Endodermal cell (in vitro differentiated cells): Measurements from ENCODE around the gene AEBP1. TPM values are rescaled to one million over a fixed set of nuclear protein-coding genes. Genes with fewer than 3 reads are reported as not detected.

Source experiments
- DNase-seq: peaks from one replicate; pipeline ENCODE4 v3.0.0-alpha.2; 2017
- H3K27ac ChIP-seq: 2 replicates; pipeline ENCODE4 v1.5.1; 2013; ENCODE audit warnings: mild to moderate bottlenecking, low read depth, low read length, moderate library complexity
- H3K27me3 ChIP-seq: 2 replicates; pipeline ENCODE4 v1.6.1; 2013; ENCODE audit warnings: mild to moderate bottlenecking, low read length, moderate library complexity; ENCODE audit not compliant: insufficient read depth, control insufficient read depth, poor library complexity, severe bottlenecking
- H3K36me3 ChIP-seq: 2 replicates; pipeline ENCODE4 v1.7.0; 2013; ENCODE audit warnings: mild to moderate bottlenecking, low read length, moderate library complexity; ENCODE audit not compliant: control insufficient read depth, insufficient read depth
- H3K4me1 ChIP-seq: one replicate; pipeline ENCODE4 v1.7.0; 2013; ENCODE audit warnings: low read length; ENCODE audit not compliant: control insufficient read depth, insufficient read depth
- H3K4me3 ChIP-seq: 2 replicates; pipeline ENCODE4 v1.5.1; 2013; ENCODE audit warnings: mild to moderate bottlenecking, low read length, moderate library complexity
- H3K9ac ChIP-seq: 2 replicates; pipeline ENCODE4 v1.6.1; 2013; ENCODE audit warnings: mild to moderate bottlenecking, low read length, moderate library complexity; ENCODE audit not compliant: poor library complexity, severe bottlenecking; ENCODE audit errors: extremely low read depth
- H3K9me3 ChIP-seq: 2 replicates; pipeline ENCODE4 v1.6.1; 2013; ENCODE audit warnings: mild to moderate bottlenecking, low read length, moderate library complexity; ENCODE audit not compliant: control insufficient read depth
- H3K27ac Mint-ChIP-seq: 2 replicates; pipeline ENCODE4 v1.8.0; 2020; ENCODE audit warnings: mixed read lengths
- H3K27me3 Mint-ChIP-seq: 2 replicates; pipeline ENCODE4 v1.8.0; 2021; ENCODE audit warnings: mild to moderate bottlenecking, mixed read lengths; ENCODE audit not compliant: insufficient read depth
- H3K36me3 Mint-ChIP-seq: 2 replicates; pipeline ENCODE4 v1.8.0; 2020; ENCODE audit warnings: low read depth, mixed read lengths
- H3K4me1 Mint-ChIP-seq: 2 replicates; pipeline ENCODE4 v1.8.0; 2020; ENCODE audit warnings: mixed read lengths
- H3K4me3 Mint-ChIP-seq: 2 replicates; pipeline ENCODE4 v1.8.0; 2020; ENCODE audit warnings: mild to moderate bottlenecking, moderate library complexity, mixed read lengths
- H3K9me3 Mint-ChIP-seq: 2 replicates; pipeline ENCODE4 v1.8.0; 2020; ENCODE audit warnings: mild to moderate bottlenecking, mixed read lengths
- WGBS, 2 experiments: methylation state at CpG; one replicate each; pipeline versions ENCODE4 v1.1.5 to v1.1.7; 2013; ENCODE audit warnings: missing lambda C conversion rate in 2 of 2, mixed read lengths in 1 of 2; ENCODE audit not compliant: insufficient coverage in 1 of 2, insufficient read length in 1 of 2; 5-methylcytosine and 5-hydroxymethylcytosine counted together
- total RNA-seq, 2 donors: library from RNA; stranded (reverse); fragmentation: NEBNext Ultra II Directional in 1 of 2; extraction: Animal tissue kit (Norgen Biotek cat#: 25700) in 1 of 2; gene quantifications; 2 replicates in 1 of 2; 3 replicates in 1 of 2; pipeline ENCODE4 v1.2.1, GENCODE V29; 2021
- TF ChIP-seq, protein P1 (sequence below): fragments of 200-600 bp; sonication (generic); conservative IDR thresholded peaks from 2 replicates; pipeline ENCODE4 v1.5.0; 2021; ENCODE audit warnings: antibody characterized with exemption, mild to moderate bottlenecking

AEBP1 gene
- total RNA-seq, 2 donors from 2014 or later, result 55.2 to 65.8 TPM

DNA sequence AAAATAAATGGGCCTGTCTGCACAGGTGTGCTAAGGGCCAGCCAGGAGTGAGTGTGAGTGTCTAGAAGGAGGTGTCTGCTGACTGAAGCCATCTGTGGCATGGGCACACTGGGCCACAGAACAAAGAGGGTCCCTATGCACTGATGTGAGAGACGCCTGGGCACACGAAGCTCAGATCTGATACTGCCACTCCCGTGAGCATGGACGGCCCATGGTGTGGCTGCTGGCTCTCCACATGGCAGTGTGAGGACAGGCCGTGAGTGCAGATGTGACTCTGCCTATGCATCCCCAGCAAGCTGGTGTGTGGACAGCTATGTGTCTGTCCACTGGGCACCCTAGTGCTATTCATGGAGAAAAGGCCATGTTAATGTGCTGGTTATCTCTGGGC, 49.8 kb downstream of the AEBP1 start:
- TF ChIP-seq, protein P1, sequence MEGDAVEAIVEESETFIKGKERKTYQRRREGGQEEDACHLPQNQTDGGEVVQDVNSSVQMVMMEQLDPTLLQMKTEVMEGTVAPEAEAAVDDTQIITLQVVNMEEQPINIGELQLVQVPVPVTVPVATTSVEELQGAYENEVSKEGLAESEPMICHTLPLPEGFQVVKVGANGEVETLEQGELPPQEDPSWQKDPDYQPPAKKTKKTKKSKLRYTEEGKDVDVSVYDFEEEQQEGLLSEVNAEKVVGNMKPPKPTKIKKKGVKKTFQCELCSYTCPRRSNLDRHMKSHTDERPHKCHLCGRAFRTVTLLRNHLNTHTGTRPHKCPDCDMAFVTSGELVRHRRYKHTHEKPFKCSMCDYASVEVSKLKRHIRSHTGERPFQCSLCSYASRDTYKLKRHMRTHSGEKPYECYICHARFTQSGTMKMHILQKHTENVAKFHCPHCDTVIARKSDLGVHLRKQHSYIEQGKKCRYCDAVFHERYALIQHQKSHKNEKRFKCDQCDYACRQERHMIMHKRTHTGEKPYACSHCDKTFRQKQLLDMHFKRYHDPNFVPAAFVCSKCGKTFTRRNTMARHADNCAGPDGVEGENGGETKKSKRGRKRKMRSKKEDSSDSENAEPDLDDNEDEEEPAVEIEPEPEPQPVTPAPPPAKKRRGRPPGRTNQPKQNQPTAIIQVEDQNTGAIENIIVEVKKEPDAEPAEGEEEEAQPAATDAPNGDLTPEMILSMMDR, result no peak
- no peaks in the 10 kb centered on the region for H3K9me3 ChIP-seq

DNA sequence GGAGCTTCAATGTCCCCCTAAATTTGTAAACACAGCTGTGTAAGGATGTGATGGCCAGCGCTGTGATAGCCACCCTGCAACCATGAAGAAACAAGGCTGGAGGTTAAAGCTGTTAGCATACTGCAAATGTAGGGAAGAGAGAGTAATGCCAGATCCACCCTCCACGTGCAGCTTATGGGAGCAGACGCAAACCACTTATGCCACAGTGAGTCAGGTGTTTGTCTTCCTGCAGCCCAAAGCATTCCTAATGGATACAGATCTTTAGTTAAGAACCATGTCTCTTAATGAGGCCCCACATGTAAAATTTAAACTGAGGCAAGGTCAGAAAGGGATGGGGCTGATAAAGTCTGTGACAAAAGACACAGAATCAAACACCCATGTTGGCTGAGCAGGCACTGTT, 50.6 kb downstream of the AEBP1 start:
- Mint-ChIP-seq H3K36me3 (no peaks in the 10 kb centered on the region), H3K4me3 (no peak overlapping the region), H3K9me3 (no peaks in the 10 kb centered on the region), H3K27me3 (no peaks in the 10 kb centered on the region), H3K4me1 (no peaks in the 10 kb centered on the region), H3K27ac (no peak overlapping the region)
- H3K4me1 ChIP-seq, result no peaks in the 10 kb centered on the region
- no peak overlapping the region for H3K9ac ChIP-seq
- no peaks in the 10 kb centered on the region for H3K27me3 ChIP-seq
- TF ChIP-seq, protein P1, result no peak
- H3K9me3 ChIP-seq, result no peaks in the 10 kb centered on the region
- H3K27ac ChIP-seq, result no peak overlapping the region
- 96 to 97% methylated on average over 3 of the region's 3 CpGs for WGBS, 2 experiments
- no peak overlapping the region for H3K4me3 ChIP-seq
- no peaks in the 10 kb centered on the region for H3K36me3 ChIP-seq
- peak; percentile 14 for DNase-seq

More for the DNA sequence above, 49.8 kb downstream of the AEBP1 start:
- H3K36me3 Mint-ChIP-seq, result no peaks in the 10 kb centered on the region
- no peaks in the 10 kb centered on the region for H3K36me3 ChIP-seq
- no peak for DNase-seq
- no peak overlapping the region for H3K27ac Mint-ChIP-seq
- no peaks in the 10 kb centered on the region for H3K27me3 ChIP-seq
- no peak overlapping the region for H3K27ac ChIP-seq
- H3K4me1 Mint-ChIP-seq, result no peaks in the 10 kb centered on the region
- H3K4me3 ChIP-seq, result no peak overlapping the region
- no peaks in the 10 kb centered on the region for H3K4me1 ChIP-seq
- H3K4me3 Mint-ChIP-seq, result no peak overlapping the region
- no peak overlapping the region for H3K9ac ChIP-seq
- H3K9me3 Mint-ChIP-seq, result no peaks in the 10 kb centered on the region
- WGBS, 2 experiments, result 92 to 94% methylated on average over 2 to 5 of the region's 5 CpGs
- H3K27me3 Mint-ChIP-seq, result no peaks in the 10 kb centered on the region

DNA sequence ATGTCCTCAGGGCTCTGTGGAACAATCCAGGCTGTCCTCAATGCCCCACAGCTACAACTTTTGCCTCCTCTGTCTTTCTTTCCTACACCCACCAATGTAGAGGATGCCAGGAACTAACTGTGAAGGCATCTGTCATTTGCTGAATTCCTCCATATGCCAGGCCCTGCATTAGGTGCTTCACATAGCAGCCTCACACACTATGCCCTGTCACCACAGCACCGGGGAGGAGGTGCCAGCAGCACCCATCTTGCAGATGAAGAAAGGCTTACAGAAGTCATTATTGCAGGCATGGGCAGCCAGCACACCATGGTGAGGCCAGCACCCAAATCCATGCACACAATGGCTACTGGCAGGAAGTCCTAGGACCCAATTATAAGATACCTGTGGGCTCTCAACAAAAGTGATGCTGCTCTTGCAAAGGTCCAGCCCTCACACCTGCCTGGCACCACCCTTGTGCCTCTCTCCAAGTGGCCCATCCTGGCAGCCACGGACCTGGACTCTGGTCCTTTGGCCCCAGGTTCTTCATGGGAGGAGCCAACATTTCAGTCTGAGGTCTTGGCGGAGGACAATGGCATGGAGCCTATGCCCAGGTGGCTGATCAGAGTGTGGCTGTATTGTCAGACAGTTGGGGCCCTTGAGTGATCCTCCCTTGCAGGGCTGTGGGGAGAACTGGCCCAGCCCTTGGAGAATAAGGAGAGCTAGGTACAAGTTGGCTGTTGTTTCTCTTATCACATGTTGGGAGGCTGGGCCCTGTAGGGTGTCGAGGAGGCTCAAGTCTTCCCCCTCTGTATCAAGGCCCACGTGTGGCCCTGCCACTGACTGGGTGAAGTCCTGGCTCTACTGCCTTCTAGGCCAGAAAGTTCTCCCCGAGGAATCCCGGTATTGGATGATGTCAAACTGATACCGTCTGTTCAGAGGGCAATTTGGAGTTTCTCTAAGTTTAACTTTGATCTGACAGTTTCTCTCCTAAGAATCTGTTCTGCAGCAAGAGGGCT, 51.3 kb downstream of the AEBP1 start:
- H3K27ac ChIP-seq, result no peak overlapping the region
- Mint-ChIP-seq H3K9me3 (no peaks in the 10 kb centered on the region), H3K36me3 (no peaks in the 10 kb centered on the region), H3K4me3 (no peak overlapping the region), H3K4me1 (no peaks in the 10 kb centered on the region), H3K27ac (no peak overlapping the region), H3K27me3 (no peaks in the 10 kb centered on the region)
- DNase-seq, result peak; percentile 29
- no peaks in the 10 kb centered on the region for H3K36me3 ChIP-seq
- TF ChIP-seq, protein P1, result no peak
- H3K4me1 ChIP-seq, result no peaks in the 10 kb centered on the region
- H3K4me3 ChIP-seq, result no peak overlapping the region
- H3K27me3 ChIP-seq, result no peaks in the 10 kb centered on the region
- H3K9me3 ChIP-seq, result no peaks in the 10 kb centered on the region
- WGBS, 2 experiments, result 92 to 94% methylated on average over 8 of the region's 8 CpGs
- no peak overlapping the region for H3K9ac ChIP-seq
